Lower lobe of right lung (tissue), 2 donors: Measurements from ENCODE around the gene OR2T5. TPM values are rescaled to one million over a fixed set of nuclear protein-coding genes. Genes with fewer than 3 reads are reported as not detected.
A peak's percentile ranks its signal among the peaks of the same experiment; 100 is the strongest.
"Not testable (repeated sequence)": the region's sequence is repeated elsewhere in the genome, so short reads cannot be mapped to it uniquely, and the experiment has no call there.

ENCODE experiments used
- ATAC-seq, 2 donors: fragments of 200-7000 bp; cut with Tn5 transposase; one replicate each; pipeline ENCODE4 v1.9.1; 2020 to 2022; ENCODE audit warnings: mild to moderate bottlenecking in 2 of 2, moderate library complexity in 2 of 2
- DNase-seq: peaks from one replicate; pipeline ENCODE4 v3.0.0-alpha.2; 2020
- H3K27ac ChIP-seq: fragments of 200-600 bp; one replicate; pipeline ENCODE4 v1.8.0; 2022
- H3K27me3 ChIP-seq: fragments of 200-600 bp; one replicate; pipeline ENCODE4 v1.8.0; 2022; ENCODE audit warnings: low read depth
- H3K36me3 ChIP-seq: fragments of 200-600 bp; one replicate; pipeline ENCODE4 v1.8.0; 2022; ENCODE audit warnings: mild to moderate bottlenecking
- H3K4me1 ChIP-seq: fragments of 200-600 bp; one replicate; pipeline ENCODE4 v1.8.0; 2022
- H3K4me3 ChIP-seq: fragments of 200-600 bp; one replicate; pipeline ENCODE4 v1.8.0; 2022; ENCODE audit warnings: mild to moderate bottlenecking
- H3K9me3 ChIP-seq: fragments of 200-600 bp; one replicate; pipeline ENCODE4 v1.8.0; 2022
- CTCF ChIP-seq: fragments of 200-600 bp; IDR thresholded peaks from one replicate; pipeline ENCODE4 v1.8.0; 2022; ENCODE audit warnings: antibody characterized with exemption, mild to moderate bottlenecking
- intact Hi-C: fragments of 100-400 bp; cut with DNase I; formaldehyde crosslinking; loops from one replicate; pipeline ENCODE4 v1.11.0; 2022
- total RNA-seq: library from RNA; stranded (reverse); fragmentation: NEBNext Ultra II Directional; extraction: Animal tissue kit (Norgen Biotek cat#: 25700); gene quantifications from one replicate; pipeline ENCODE4 v1.2.1, GENCODE V29; 2021
- donor health status: DM: no; HTN: yes; CAD: no; lungs with severe emphysema.

OR2T5 gene
- total RNA-seq, 1 donor from 2014 or later = not detected

- Histone ChIP-seq H3K27ac (no peak overlapping the region), H3K36me3 (no peaks in the 10 kb centered on the region), H3K4me3 (no peak overlapping the region), H3K9me3 (no peaks in the 10 kb centered on the region), H3K27me3 (no peaks in the 10 kb centered on the region), H3K4me1 (no peaks in the 10 kb centered on the region)
- DNase-seq (no peak), ATAC-seq (no peak)
- no peak for TF ChIP-seq CTCF
- intact Hi-C loops = no loop called here
Measured at GRCh38 chr1:248471154-248471553, 17.2 kb upstream of the OR2T5 start.

- H3K36me3 ChIP-seq, ATAC-seq, intact Hi-C loops, H3K9me3 ChIP-seq, H3K27me3 ChIP-seq, H3K4me3 ChIP-seq, H3K27ac ChIP-seq, H3K4me1 ChIP-seq, DNase-seq: not testable (repeated sequence)
Measured at GRCh38 chr1:248472111-248472510, 16.3 kb upstream of the OR2T5 start.

- H3K27me3 ChIP-seq, H3K4me3 ChIP-seq, intact Hi-C loops, H3K4me1 ChIP-seq, DNase-seq, H3K9me3 ChIP-seq, H3K27ac ChIP-seq, H3K36me3 ChIP-seq, ATAC-seq: not testable (repeated sequence)
Measured at GRCh38 chr1:248473051-248473450, 15.3 kb upstream of the OR2T5 start, which contains the start of gene OR2T3. Gene OR2T3, plus strand, starts transcription at chr1:248473351. Its CDS starts 0 bp downstream, at chr1:248473351.

GRCh38 chr1:248475660-248476059 is 12.7 kb upstream of the OR2T5 start:
- H3K4me1 ChIP-seq, H3K27ac ChIP-seq, H3K9me3 ChIP-seq, DNase-seq, H3K27me3 ChIP-seq, H3K4me3 ChIP-seq, intact Hi-C loops, ATAC-seq, H3K36me3 ChIP-seq: not testable (repeated sequence)

- DNase-seq, H3K4me3 ChIP-seq, intact Hi-C loops, H3K36me3 ChIP-seq, H3K4me1 ChIP-seq, ATAC-seq, H3K9me3 ChIP-seq, H3K27ac ChIP-seq, H3K27me3 ChIP-seq: not testable (repeated sequence)
Measured at GRCh38 chr1:248481686-248482579, 6.5 kb upstream of the OR2T5 start.

GRCh38 chr1:248496661-248497060 is 8.3 kb downstream of the OR2T5 start:
- H3K27ac ChIP-seq, H3K27me3 ChIP-seq, H3K36me3 ChIP-seq, H3K9me3 ChIP-seq, H3K4me3 ChIP-seq, H3K4me1 ChIP-seq, intact Hi-C loops, DNase-seq, ATAC-seq: not testable (repeated sequence)

GRCh38 chr1:248500305-248501035 is 12.1 kb downstream of the OR2T5 start:
- peak in 1 of 2 donors; percentile 39 for ATAC-seq
- H3K9me3 ChIP-seq, intact Hi-C loops: not testable (repeated sequence)

GRCh38 chr1:248507773-248508172 is 19.4 kb downstream of the OR2T5 start, which contains the start of gene OR2G6:
Gene OR2G6, plus strand, starts transcription at chr1:248508073. Its CDS starts 13,574 bp downstream, at chr1:248521647.
- intact Hi-C loops, DNase-seq, H3K4me1 ChIP-seq, H3K27me3 ChIP-seq, H3K4me3 ChIP-seq, H3K36me3 ChIP-seq, H3K9me3 ChIP-seq, ATAC-seq, H3K27ac ChIP-seq: not testable (repeated sequence)

More at GRCh38 chr1:248500305-248501035, 12.1 kb downstream of the OR2T5 start:
- H3K27me3 ChIP-seq, H3K4me1 ChIP-seq, H3K27ac ChIP-seq, H3K36me3 ChIP-seq, DNase-seq, H3K4me3 ChIP-seq: not testable (repeated sequence)

- H3K9me3 ChIP-seq, H3K4me3 ChIP-seq, ATAC-seq, DNase-seq, H3K27ac ChIP-seq, H3K27me3 ChIP-seq, H3K4me1 ChIP-seq, H3K36me3 ChIP-seq, intact Hi-C loops: not testable (repeated sequence)
Measured at GRCh38 chr1:248510217-248510616, 21.8 kb downstream of the OR2T5 start.
